Measurements from ENCODE around the gene RABAC1.
"Not testable (repeated sequence)": the region's sequence is repeated elsewhere in the genome, so short reads cannot be mapped to it uniquely, and the experiment has no call there.

The RABAC1 gene

GRCh38 chr19:41945135-41945766, 13.9 kb downstream of the RABAC1 start:
- no peak for DNase-seq (ENCODE audit: low spot score)

DNA sequence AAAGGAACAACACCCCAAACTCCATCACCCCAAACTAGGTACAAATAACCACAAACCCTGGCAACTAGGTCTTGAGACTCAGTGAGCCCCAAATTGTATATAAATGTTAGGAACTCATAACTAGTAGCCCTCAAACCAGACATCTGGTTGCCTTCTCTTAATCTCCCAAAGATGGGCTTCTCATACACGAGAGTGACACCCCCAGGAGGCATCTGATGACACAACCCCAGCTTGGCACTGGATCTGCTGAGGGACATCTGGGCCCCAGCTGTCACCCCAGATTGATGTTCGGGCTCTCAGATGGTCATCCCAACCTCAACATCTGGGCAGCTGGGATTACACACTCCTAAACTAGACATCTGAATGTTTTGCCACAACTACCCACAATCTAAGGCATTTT, 14.8 kb downstream of the RABAC1 start:
- no peak for DNase-seq (ENCODE audit: low spot score)

GRCh38 chr19:41941410-41942202, 17.5 kb downstream of the RABAC1 start:
- DNase-seq (ENCODE audit: low spot score), result no peak

DNA sequence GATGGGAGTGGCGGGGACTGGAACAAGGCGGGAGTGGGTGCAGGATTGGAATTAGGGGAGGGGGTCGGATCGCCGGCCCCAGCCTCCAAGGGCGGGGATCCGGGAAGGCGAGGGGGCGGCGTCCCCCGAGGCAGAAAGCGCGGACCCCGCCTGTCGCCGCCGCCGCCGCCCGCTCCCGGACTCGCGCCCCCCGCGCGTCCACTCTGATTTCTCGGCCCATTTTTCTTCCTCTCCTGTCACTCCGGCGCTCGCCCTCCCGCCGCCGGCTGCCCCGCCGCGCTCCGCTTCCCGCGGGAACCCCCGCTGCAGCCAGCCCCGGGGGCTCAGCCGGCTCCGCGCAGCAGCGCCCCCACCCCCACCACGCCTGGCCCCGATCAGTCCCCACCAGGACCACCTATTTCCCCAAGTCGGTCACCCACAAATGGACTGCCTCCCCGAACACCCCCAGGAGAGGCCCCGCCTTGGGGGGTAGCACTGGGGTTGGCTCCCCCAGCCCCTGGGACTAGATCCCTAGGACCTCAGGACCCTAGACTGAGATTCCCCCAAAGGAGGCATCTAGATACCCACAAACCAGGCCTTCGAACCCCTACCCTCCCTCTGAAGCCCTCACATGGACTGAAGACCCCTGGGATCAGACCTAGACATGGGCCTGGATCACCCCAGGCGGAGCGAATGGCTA, 18.3 kb downstream of the RABAC1 start:
- DNase-seq (ENCODE audit: low spot score), result no peak

DNA sequence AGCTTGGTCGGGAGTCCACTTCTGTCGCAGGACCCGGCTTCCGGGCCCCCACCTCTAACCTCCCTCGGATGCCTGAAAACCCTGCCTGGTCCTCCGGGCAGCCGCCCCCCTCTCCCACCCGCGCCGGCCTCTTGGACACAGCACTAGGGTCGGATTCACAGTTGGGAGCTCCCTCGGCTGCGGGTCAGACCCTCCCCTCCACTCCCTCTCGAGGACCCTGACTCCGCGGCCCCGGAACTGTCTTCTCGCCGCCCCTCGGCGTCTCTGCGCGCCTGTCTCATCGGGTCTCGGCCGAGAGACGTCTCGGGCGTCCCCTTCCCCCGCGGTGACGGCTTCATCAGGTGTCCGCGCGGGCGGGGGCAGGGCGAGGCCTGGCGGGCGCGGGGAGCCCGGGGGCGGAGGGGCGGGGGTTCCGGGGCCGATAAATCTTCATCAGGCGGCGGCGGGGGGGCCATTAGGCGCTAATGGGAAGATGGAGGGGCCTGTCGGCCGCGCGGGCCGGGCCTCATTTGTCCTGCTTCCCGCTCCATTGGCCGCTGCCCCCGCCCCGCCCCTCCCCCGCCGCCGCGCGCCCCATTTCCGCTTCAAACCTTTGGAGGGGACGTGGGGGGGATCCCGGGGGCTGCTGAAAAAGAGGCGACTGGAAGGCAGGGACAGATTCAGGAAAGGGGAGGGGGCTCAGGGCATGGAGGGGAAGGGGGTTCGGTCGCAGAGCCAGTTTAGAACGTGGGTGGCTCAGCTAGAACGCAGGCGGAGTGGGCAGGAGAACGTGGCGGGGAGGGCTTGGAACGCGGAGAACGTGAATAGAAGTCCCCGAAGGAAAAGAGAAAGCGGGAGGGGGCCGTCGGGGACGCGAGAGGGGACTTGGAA, 19.0 kb downstream of the RABAC1 start:
- no peak for DNase-seq (ENCODE audit: low spot score)

DNA sequence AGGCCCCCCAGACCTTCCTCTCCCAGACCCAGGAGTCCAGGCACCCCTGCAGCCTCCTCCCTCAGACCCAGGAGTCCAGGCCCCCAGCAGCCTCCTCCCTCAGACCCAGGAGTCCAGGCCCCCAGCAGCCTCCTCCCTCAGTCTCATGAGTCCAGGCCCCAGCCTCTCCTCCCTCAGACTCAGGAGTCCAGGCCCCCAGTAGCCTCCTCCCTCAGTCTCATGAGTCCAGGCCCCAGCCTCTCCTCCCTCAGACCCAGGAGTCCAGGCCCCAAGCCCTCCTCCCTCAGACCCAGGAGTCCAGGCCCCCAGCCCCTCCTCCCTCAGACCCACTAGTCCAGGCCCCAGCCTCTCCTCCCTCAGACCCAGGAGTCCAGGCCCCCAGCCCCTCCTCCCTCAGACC, 19.9 kb downstream of the RABAC1 start:
- DNase-seq (ENCODE audit: low spot score), result not testable (repeated sequence)

DNA sequence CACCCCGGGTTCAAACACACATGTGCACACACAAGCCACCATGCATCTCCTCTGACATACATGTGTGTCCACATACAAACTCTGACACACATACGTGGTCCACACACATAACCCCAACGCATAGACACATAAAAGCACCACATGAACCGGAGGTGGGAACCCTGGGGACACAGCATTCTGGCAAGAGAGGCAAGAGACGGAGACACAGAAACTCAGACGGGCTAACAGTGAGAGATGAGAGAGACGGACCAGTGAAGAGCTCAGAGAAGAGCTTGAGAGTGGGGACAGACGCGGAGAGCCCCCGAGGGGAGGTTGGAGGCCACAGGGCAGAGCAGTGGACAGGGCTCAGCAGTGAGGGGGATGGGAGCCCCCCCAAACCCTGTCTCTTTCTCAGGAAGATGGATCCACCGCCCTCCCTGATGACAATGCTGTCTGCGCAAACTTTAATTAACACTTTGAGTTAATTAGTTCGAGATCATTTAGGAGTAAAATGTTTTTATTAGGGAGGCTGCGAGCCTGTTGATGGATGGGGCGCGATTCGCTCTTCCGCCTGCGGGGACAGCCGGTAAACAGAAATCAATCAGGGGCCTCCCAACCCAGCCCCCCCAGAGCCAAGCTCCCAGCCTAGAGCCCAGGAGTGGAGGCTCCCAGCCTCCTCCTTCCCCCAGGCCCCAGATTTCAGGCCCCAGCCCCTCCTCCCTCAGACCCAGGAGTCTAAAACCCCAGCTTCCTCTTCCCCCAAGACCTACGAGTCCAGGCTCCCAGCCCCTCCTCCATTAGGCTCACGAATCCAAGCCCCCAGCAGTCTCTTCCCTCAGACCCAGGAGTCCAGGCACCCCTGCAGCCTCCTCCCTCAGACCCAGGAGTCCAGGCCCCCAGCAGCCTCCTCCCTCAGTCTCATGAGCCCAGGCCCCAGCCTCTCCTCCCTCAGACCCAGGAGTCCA, 21.3 kb downstream of the RABAC1 start:
- no peak for DNase-seq (ENCODE audit: low spot score)

GRCh38 chr19:41936961-41937360, 22.2 kb downstream of the RABAC1 start:
- DNase-seq (ENCODE audit: low spot score), result no peak

GRCh38 chr19:41936416-41936850, 22.7 kb downstream of the RABAC1 start:
- no peak for DNase-seq (ENCODE audit: low spot score)

- DNase-seq (ENCODE audit: low spot score), result no peak
Measured at GRCh38 chr19:41935760-41936415, 23.2 kb downstream of the RABAC1 start.

GRCh38 chr19:41934849-41935374, 24.2 kb downstream of the RABAC1 start:
- peak; percentile 97 for DNase-seq (ENCODE audit: low spot score)

GRCh38 chr19:41933693-41934426, 25.3 kb downstream of the RABAC1 start:
- DNase-seq (ENCODE audit: low spot score), result no peak

DNA sequence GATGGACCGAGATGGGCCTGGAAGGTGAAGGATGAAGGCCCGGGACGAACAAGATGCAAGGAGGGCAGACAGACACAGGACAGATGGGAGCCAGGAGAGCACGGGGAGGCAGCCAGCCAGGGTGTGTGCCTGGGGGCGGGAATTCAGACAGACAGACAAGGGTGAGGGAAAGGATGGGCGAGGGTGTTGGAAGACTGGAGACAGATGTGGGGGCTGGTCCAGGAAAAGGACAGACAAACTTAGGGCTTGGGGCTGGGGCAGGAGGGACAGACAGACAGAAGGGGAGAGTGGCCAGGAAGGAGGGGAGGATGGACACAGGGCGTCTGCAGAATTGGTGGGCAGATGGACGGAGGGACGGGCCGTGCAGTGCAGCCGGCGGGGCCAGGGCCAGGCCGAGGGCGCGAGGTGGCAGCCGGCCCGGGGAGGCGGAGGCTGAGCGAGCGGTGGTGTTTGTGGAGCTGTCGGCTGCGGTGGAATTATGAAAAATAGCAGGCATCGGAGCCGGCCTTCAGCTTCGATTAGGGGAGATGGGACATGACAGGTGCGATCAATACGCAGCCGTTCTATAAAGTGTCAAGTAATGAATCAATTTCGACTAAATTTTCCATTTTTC, 26.3 kb downstream of the RABAC1 start:
- DNase-seq (ENCODE audit: low spot score), result no peak

GRCh38 chr19:41932259-41932719, 26.8 kb downstream of the RABAC1 start:
- no peak for DNase-seq (ENCODE audit: low spot score)

DNA sequence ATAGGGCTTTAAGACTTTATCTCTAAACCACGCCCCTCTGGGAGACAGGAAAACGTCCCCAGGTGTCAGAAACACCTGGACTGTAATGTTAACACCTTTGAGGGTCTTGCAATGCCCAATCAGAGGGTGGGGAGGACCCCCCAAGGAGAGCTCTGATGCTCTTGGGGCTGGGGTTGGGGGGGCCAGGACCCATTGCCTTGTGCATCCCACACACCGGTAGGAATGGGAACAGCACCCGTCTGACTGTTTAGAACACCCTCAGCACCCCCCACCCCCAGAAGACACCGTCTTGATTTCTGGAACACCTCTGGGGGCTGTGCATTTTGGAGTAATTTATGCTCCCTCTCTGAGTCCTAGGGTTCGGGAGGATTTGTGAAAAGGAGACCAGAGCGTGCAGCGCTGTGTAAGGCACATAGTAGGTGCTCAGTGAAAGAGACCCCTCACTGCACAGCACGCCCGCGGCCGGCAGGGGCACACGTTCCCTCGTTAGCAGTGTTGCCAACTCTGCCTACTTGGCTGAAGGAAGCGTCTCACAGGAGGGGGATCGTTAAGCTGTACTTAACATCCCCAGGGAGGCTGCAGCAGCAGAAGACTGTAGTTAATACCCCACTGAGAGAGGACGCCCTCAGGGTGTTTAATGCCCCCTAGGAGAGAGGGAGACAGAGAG, 28.1 kb downstream of the RABAC1 start:
- DNase-seq (ENCODE audit: low spot score), result no peak

DNA sequence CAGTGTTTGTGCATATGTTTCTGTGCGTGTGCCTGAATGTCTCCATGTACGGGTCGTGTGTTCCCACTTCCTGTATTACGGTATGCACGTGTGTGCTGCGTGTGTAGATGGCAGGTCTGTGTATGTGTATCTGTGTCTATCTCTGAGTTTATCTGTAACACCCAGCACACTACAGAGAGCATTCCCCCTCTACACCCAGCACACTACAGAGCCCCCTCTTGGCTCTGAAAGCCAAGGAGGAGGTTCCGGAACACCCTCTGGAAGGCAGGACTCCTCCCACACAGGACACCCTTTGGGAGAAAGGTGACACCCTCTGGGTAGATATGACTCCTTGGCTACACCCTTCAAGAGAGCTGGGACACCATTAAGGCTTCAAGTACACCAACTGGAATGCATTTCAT, 28.8 kb downstream of the RABAC1 start:
- DNase-seq (ENCODE audit: low spot score), result no peak

- DNase-seq (ENCODE audit: low spot score), result no peak
Measured at GRCh38 chr19:41929536-41930071, 29.5 kb downstream of the RABAC1 start.

Data from HuH-7 (cell line).